DND-41 (cell line): ENCODE data around the gene CCT7.
A peak's percentile ranks its signal among the peaks of the same experiment; 100 is the strongest.

Experiments
- ATAC-seq: fragments of 200-7000 bp; cut with Tn5 transposase; 3 replicates; pipeline ENCODE4 v1.9.1; 2021; ENCODE audit warnings: low read depth; ENCODE audit not compliant: insufficient read depth
- DNase-seq: peaks from one replicate; pipeline ENCODE4 v3.0.0-alpha.2; 2020
- H2AFZ ChIP-seq: 2 replicates; pipeline ENCODE4 v1.6.0; 2012; ENCODE audit warnings: low read depth, low read length
- H3K27ac ChIP-seq: 2 replicates; pipeline ENCODE4 v1.5.1; 2012; ENCODE audit warnings: low read length, inconsistent platforms
- H3K27me3 ChIP-seq: fragments of 200-600 bp; sonication (generic); 2 replicates; pipeline ENCODE4 v1.6.0; 2012; ENCODE audit warnings: low read length, mild to moderate bottlenecking, inconsistent platforms; ENCODE audit not compliant: insufficient read depth, poor library complexity
- H3K36me3 ChIP-seq: 2 replicates; pipeline ENCODE4 v1.5.1; 2012; ENCODE audit warnings: low read length, inconsistent platforms; ENCODE audit not compliant: insufficient read depth
- H3K4me1 ChIP-seq: 2 replicates; pipeline ENCODE4 v1.5.1; 2012; ENCODE audit warnings: mild to moderate bottlenecking, low read length; ENCODE audit not compliant: insufficient read depth
- H3K4me2 ChIP-seq: 2 replicates; pipeline ENCODE4 v1.6.0; 2012; ENCODE audit warnings: mild to moderate bottlenecking, moderate library complexity, low read length, inconsistent platforms; ENCODE audit not compliant: insufficient read depth
- H3K4me3 ChIP-seq, 2 experiments: fragments of 200-600 bp in 1 of 2; shearing (Covaris generic) in 1 of 2; 2 replicates each; pipeline ENCODE4 v1.5.1; 2012 to 2016; ENCODE audit warnings: inconsistent platforms in 2 of 2, low read length in 2 of 2, mild to moderate bottlenecking in 2 of 2, low read depth in 1 of 2, moderate library complexity in 1 of 2
- H3K79me2 ChIP-seq: 2 replicates; pipeline ENCODE4 v1.6.0; 2012; ENCODE audit warnings: low read length, inconsistent platforms; ENCODE audit not compliant: insufficient read depth
- H3K9ac ChIP-seq: 2 replicates; pipeline ENCODE4 v1.6.0; 2012; ENCODE audit warnings: low read depth, mild to moderate bottlenecking, inconsistent platforms, low read length, moderate library complexity
- H3K9me3 ChIP-seq: 2 replicates; pipeline ENCODE4 v1.5.1; 2012; ENCODE audit warnings: low read length, moderate library complexity, mild to moderate bottlenecking, inconsistent platforms; ENCODE audit not compliant: insufficient read depth, severe bottlenecking
- H4K20me1 ChIP-seq: 2 replicates; pipeline ENCODE4 v1.6.0; 2012; ENCODE audit warnings: low read length; ENCODE audit not compliant: insufficient read depth
- CTCF ChIP-seq: IDR thresholded peaks from 2 replicates; pipeline ENCODE4 v1.5.1; 2012; ENCODE audit warnings: borderline replicate concordance, low read length, moderate library complexity, mild to moderate bottlenecking; ENCODE audit not compliant: poor library complexity, severe bottlenecking; ENCODE audit errors: extremely low read depth
- EZH2 ChIP-seq: IDR thresholded peaks from 3 replicates; pipeline ENCODE4 v1.6.1; 2012; ENCODE audit warnings: borderline replicate concordance, low read depth, mild to moderate bottlenecking, moderate library complexity, low read length, inconsistent platforms; ENCODE audit not compliant: severe bottlenecking

Gene CCT7

DNA sequence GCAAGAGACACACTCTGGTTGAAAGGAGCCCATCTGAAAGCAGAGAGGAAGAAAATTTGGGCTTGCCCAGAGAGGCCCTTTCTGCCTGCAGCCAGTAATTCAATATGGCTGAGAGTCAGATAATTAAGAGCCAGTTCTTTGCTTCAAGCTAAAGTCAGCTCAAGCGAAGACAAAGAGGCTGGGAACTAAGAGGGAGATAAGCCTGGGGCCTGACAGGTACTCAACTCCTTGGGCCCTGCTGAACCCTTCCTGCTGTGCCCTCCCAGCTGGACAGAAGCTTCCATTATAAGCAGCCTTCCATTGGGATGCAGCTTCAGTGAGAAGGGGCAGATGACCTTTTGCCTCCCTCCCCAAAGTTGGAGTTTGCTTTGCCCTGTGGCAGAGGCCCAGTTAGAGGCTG lies 38.2 kb downstream of the CCT7 start:
- no peak overlapping the region for H2AFZ ChIP-seq
- H3K4me3 ChIP-seq, result no peak overlapping the region
- H3K9me3 ChIP-seq, result no peaks in the 10 kb centered on the region
- no peaks in the 10 kb centered on the region for H3K27me3 ChIP-seq
- DNase-seq (no peak), ATAC-seq (no peak)
- peaks cover 42% of the 10 kb centered on the region for H3K36me3 ChIP-seq
- H3K79me2 ChIP-seq, result peaks cover 63% of the 10 kb centered on the region
- peaks cover 43% of the 10 kb centered on the region for H4K20me1 ChIP-seq
- H3K4me2 ChIP-seq, result no peak overlapping the region
- TF ChIP-seq CTCF, result no peak
- H3K27ac ChIP-seq, result no peak overlapping the region
- H3K9ac ChIP-seq, result no peak overlapping the region
- H3K4me1 ChIP-seq, result no peaks in the 10 kb centered on the region

- no peak overlapping the region for H3K27ac ChIP-seq
- peaks cover 40% of the 10 kb centered on the region for H3K36me3 ChIP-seq
- H4K20me1 ChIP-seq, result peaks cover 50% of the 10 kb centered on the region
- no peaks in the 10 kb centered on the region for H3K9me3 ChIP-seq
- H3K27me3 ChIP-seq, result no peaks in the 10 kb centered on the region
- ATAC-seq (no peak), DNase-seq (peak; percentile 31)
- no peak overlapping the region for H3K4me3 ChIP-seq
- no peak overlapping the region for H2AFZ ChIP-seq
- no peak for TF ChIP-seq CTCF
- TF ChIP-seq EZH2, result no peak
- peaks cover 86% of the 10 kb centered on the region for H3K79me2 ChIP-seq
- peaks cover 28% of the 10 kb centered on the region for H3K4me1 ChIP-seq
- no peak overlapping the region for H3K4me2 ChIP-seq
- no peak overlapping the region for H3K9ac ChIP-seq
These were observed 45.7 kb downstream of the CCT7 start for GRCh38 chr2:73279852-73280251.

- Histone ChIP-seq H4K20me1 (peaks cover 50% of the 10 kb centered on the region), H3K79me2 (peaks cover 78% of the 10 kb centered on the region), H3K4me1 (peaks cover 40% of the 10 kb centered on the region), H3K4me2 (peak overlapping the region; percentile 11; the same call in 1 of the 2 replicates), H2AFZ (no peak overlapping the region), H3K4me3 (no peak overlapping the region), H3K27ac (no peak overlapping the region), H3K9me3 (no peaks in the 10 kb centered on the region), H3K36me3 (peaks cover 40% of the 10 kb centered on the region), H3K27me3 (no peaks in the 10 kb centered on the region), H3K9ac (no peak overlapping the region)
- no peak for ATAC-seq
- TF ChIP-seq EZH2 (no peak), CTCF (no peak)
- DNase-seq, result no peak
These were observed 47.1 kb downstream of the CCT7 start for GRCh38 chr2:73281244-73281643.
